ENCODE data around the gene ALOX12B. TPM values are rescaled to one million over a fixed set of nuclear protein-coding genes. Genes with fewer than 3 reads are reported as not detected.

ALOX12B gene
- total and polyA plus RNA-seq, 11 donors, result not detected

- peak overlapping the region in 1 of 12 donors; percentile 19 for H3K27ac ChIP-seq
- WGBS, 4 donors, result 72 to 80% (median 75%) methylated on average over 6 to 9 of the region's 9 CpGs
- no peak for TF ChIP-seq POLR2A (IDR thresholded peaks at IDR 0.05)
- TF ChIP-seq CTCF (IDR thresholded peaks at IDR 0.05), result no peak
- ATAC-seq (peak in 3 of 4 donors; percentile 40 to 63 (median 46)), DNase-seq (peak in 4 of 5 donors; percentile 31 to 74 (median 54))
- H3K36me3 ChIP-seq, result no peaks in the 10 kb centered on the region
- peaks cover 19 to 46% (median 38%) of the 10 kb centered on the region in 9 donors for H3K27me3 ChIP-seq
- H3K4me3 ChIP-seq, result no peak overlapping the region
- H3K9me3 ChIP-seq, result no peaks in the 10 kb centered on the region
- peaks cover 0 to 31% (median 16%) of the 10 kb centered on the region in 12 donors for H3K4me1 ChIP-seq
- intact Hi-C loops (cut with DNase I), result loop anchor here in 1 of 10 donors (10.0 kb wide), 1 partner anchor 226 kb away; the partner anchor contains the start of gene SLC25A35
These were observed 18.6 kb downstream of the ALOX12B start for GRCh38 chr17:8068736-8069586.

GRCh38 chr17:8067806-8068205 is 19.7 kb downstream of the ALOX12B start:
- TF ChIP-seq POLR2A (IDR thresholded peaks at IDR 0.05), result no peak
- TF ChIP-seq CTCF (IDR thresholded peaks at IDR 0.05), result no peak
- Histone ChIP-seq H3K9me3 (no peaks in the 10 kb centered on the region), H3K4me3 (no peak overlapping the region), H3K27me3 (peaks cover 17 to 46% (median 37%) of the 10 kb centered on the region in 9 donors), H3K27ac (no peak overlapping the region), H3K4me1 (peaks cover 0 to 22% (median 6%) of the 10 kb centered on the region in 12 donors), H3K36me3 (no peaks in the 10 kb centered on the region)
- WGBS, 4 donors, result 61 to 73% (median 63%) methylated on average over 4 of the region's 4 CpGs
- ATAC-seq, result no peak
- intact Hi-C loops (cut with DNase I), result loop anchor here in 1 of 10 donors (10.0 kb wide), 1 partner anchor 227 kb away; the partner anchor contains the start of gene SLC25A35
- DNase-seq, result no peak

GRCh38 chr17:8066841-8067775 is 20.4 kb downstream of the ALOX12B start:
- Histone ChIP-seq H3K27me3 (peaks cover 10 to 46% (median 37%) of the 10 kb centered on the region in 9 donors), H3K27ac (no peak overlapping the region), H3K4me1 (peaks cover 0 to 22% (median under 1%) of the 10 kb centered on the region in 12 donors), H3K9me3 (no peaks in the 10 kb centered on the region), H3K4me3 (no peak overlapping the region), H3K36me3 (no peaks in the 10 kb centered on the region)
- intact Hi-C loops (cut with DNase I), result loop anchor here in 1 of 10 donors (10.0 kb wide), 1 partner anchor 228 kb away; the partner anchor contains the start of gene SLC25A35
- no peak for DNase-seq
- no peak for TF ChIP-seq POLR2A (IDR thresholded peaks at IDR 0.05)
- TF ChIP-seq CTCF (IDR thresholded peaks at IDR 0.05), result no peak
- WGBS, 4 donors, result 71 to 77% (median 73%) methylated on average over 9 to 15 of the region's 15 CpGs
- ATAC-seq, result no peak

Data from heart left ventricle (tissue), 16 donors.